Uterus (tissue), 4 donors: ENCODE data around the gene CHST13. TPM values are rescaled to one million over a fixed set of nuclear protein-coding genes. Genes with fewer than 3 reads are reported as not detected.
"Not testable (repeated sequence)": the region's sequence is repeated elsewhere in the genome, so short reads cannot be mapped to it uniquely, and the experiment has no call there.

Experiments
- DNase-seq, 2 donors: peaks; one replicate each; pipeline ENCODE4 v3.0.0-alpha.2; 2019 to 2020
- H3K27ac ChIP-seq, 2 donors: fragments of 200-600 bp; sonication (generic); 1 replicate in 1 of 2; 2 replicates in 1 of 2; pipeline ENCODE4 v1.5.1; 2016 to 2018
- H3K27me3 ChIP-seq, 2 donors: fragments of 200-600 bp; sonication (generic); one replicate each; pipeline ENCODE4 v1.5.1; 2018 to 2019; ENCODE audit warnings: control low read depth in 1 of 2
- H3K36me3 ChIP-seq, 2 donors: fragments of 200-600 bp; sonication (generic); one replicate each; pipeline ENCODE4 v1.5.1; 2019; ENCODE audit warnings: control low read depth in 1 of 2
- H3K4me1 ChIP-seq, 2 donors: fragments of 200-600 bp; sonication (generic); one replicate each; pipeline ENCODE4 v1.5.1; 2018 to 2019; ENCODE audit warnings: control low read depth in 1 of 2
- H3K4me3 ChIP-seq, 2 donors: fragments of 200-600 bp; sonication (generic); 1 replicate in 1 of 2; 2 replicates in 1 of 2; pipeline ENCODE4 v1.5.1; 2018 to 2019; ENCODE audit warnings: mild to moderate bottlenecking in 1 of 2
- H3K9me3 ChIP-seq, 2 donors: fragments of 200-600 bp; sonication (generic); one replicate each; pipeline ENCODE4 v1.5.1; 2019; ENCODE audit warnings: control low read depth in 1 of 2
- CTCF ChIP-seq, 4 experiments: fragments of 200-600 bp in 2 of 4; fragments of 450-650 bp in 2 of 4; sonication (generic) in 2 of 4; IDR thresholded peaks; one replicate each; pipeline ENCODE4 v1.5.1; 2016 to 2019; ENCODE audit warnings: antibody characterized with exemption in 4 of 4, mild to moderate bottlenecking in 2 of 4, moderate library complexity in 1 of 4
- POLR2A ChIP-seq, 2 donors: fragments of 450-650 bp; IDR thresholded peaks; one replicate each; pipeline ENCODE4 v1.6.1; 2016; ENCODE audit warnings: antibody characterized with exemption in 2 of 2, mild to moderate bottlenecking in 1 of 2, moderate library complexity in 1 of 2
- intact Hi-C: fragments of 100-400 bp; cut with DNase I; formaldehyde crosslinking; loops from one replicate; pipeline ENCODE4 v1.15.1; 2023; ENCODE audit warnings: low total_unique reads
- total RNA-seq, 4 donors: library from RNA; depleted of rRNA in 3 of 4; stranded (reverse); fragments of >200 nt in 3 of 4; gene quantifications; one replicate each; pipeline versions ENCODE4 v1.1.0 to v1.2.4, GENCODE V29; 2014 to 2023
- donor health status: DM: yes; HTN: yes; CAD: no.

Gene CHST13
- total RNA-seq, 4 donors from 2014 or later = 0.24 to 0.62 TPM; not detected in 2

DNA sequence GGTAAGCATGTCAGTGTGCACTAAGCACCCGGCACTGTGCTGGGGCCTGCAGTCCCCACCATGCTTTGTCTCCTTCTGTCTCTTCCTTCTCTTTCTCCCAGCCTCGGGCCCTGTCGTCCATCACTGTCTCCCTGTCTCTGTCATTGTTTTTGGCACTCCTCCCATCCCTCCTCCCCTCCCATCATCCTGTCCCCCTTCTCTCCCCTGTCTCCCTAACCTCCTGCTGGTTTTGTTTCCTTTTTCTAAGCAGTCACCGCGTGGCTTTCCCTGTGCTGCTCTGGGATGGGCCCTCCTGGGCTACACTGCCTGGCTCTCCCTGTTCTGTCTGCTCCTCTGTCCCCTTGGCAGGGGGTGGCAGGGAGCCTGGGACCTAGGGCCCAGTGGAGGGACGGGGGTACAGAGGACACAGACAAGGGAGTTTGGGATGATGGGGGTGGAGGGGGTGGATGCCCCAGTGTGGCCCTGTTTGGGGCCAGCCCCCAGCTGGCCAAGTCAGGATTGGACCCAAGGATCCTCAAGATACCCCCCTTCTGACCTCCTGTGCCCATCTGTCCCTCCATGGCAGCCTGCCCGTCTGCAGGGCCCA is 5.7 kb downstream of the CHST13 start:
- H3K36me3 ChIP-seq = no peaks in the 10 kb centered on the region
- peaks cover 0 to 2% of the 10 kb centered on the region in 2 donors for H3K27me3 ChIP-seq
- no peak overlapping the region for H3K4me3 ChIP-seq
- no peak overlapping the region for H3K27ac ChIP-seq
- TF ChIP-seq CTCF (IDR thresholded peaks at IDR 0.05) = no peak
- no peak for TF ChIP-seq POLR2A (IDR thresholded peaks at IDR 0.05)
- no peaks in the 10 kb centered on the region for H3K9me3 ChIP-seq
- H3K4me1 ChIP-seq = peaks cover 0 to under 1% of the 10 kb centered on the region in 2 donors
- DNase-seq = no peak
- intact Hi-C loops = no loop called here

GRCh38 chr3:126530171-126531050 is 6.5 kb downstream of the CHST13 start:
- Histone ChIP-seq H3K27ac (no peak overlapping the region), H3K36me3 (no peaks in the 10 kb centered on the region), H3K27me3 (no peaks in the 10 kb centered on the region), H3K4me1 (no peaks in the 10 kb centered on the region), H3K4me3 (no peak overlapping the region), H3K9me3 (no peaks in the 10 kb centered on the region)
- DNase-seq = no peak
- intact Hi-C loops = no loop called here
- TF ChIP-seq POLR2A (IDR thresholded peaks at IDR 0.05) (no peak), CTCF (IDR thresholded peaks at IDR 0.05) (no peak)

- no peaks in the 10 kb centered on the region for H3K4me1 ChIP-seq
- H3K27me3 ChIP-seq = no peaks in the 10 kb centered on the region
- H3K27ac ChIP-seq = no peak overlapping the region
- no peaks in the 10 kb centered on the region for H3K9me3 ChIP-seq
- no peaks in the 10 kb centered on the region for H3K36me3 ChIP-seq
- DNase-seq = no peak
- TF ChIP-seq POLR2A (IDR thresholded peaks at IDR 0.05) (no peak), CTCF (IDR thresholded peaks at IDR 0.05) (no peak)
- H3K4me3 ChIP-seq = no peak overlapping the region
- intact Hi-C loops = no loop called here
Measured at GRCh38 chr3:126531051-126531330, 7.0 kb downstream of the CHST13 start.

- Histone ChIP-seq H3K36me3 (no peaks in the 10 kb centered on the region), H3K27ac (no peak overlapping the region), H3K27me3 (no peaks in the 10 kb centered on the region), H3K4me3 (no peak overlapping the region), H3K9me3 (no peaks in the 10 kb centered on the region), H3K4me1 (no peaks in the 10 kb centered on the region)
- no peak for DNase-seq
- no peak for TF ChIP-seq POLR2A (IDR thresholded peaks at IDR 0.05)
- intact Hi-C loops = no loop called here
Measured at GRCh38 chr3:126533506-126533905, 9.6 kb downstream of the CHST13 start.

DNA sequence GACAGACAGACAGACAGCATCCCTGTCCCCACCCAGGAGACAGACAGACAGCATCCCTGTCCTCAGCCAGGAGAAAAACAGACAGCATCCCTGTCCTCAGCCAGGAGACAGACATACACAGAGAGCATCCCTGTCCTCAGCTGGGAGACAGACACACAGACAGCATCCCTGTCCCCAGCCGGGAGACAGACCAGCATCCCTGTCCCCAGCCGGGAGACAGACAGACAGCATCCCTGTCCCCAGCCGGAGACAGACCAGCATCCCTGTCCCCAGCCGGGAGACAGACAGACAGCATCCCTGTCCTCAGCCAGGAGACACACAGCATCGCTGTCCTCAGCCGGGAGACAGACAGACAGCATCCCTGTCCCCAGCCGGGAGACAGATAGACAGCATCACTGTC is 10.8 kb downstream of the CHST13 start:
- H3K36me3 ChIP-seq, DNase-seq, H3K4me3 ChIP-seq, H3K4me1 ChIP-seq, H3K27ac ChIP-seq, H3K9me3 ChIP-seq, intact Hi-C loops, H3K27me3 ChIP-seq: not testable (repeated sequence)

DNA sequence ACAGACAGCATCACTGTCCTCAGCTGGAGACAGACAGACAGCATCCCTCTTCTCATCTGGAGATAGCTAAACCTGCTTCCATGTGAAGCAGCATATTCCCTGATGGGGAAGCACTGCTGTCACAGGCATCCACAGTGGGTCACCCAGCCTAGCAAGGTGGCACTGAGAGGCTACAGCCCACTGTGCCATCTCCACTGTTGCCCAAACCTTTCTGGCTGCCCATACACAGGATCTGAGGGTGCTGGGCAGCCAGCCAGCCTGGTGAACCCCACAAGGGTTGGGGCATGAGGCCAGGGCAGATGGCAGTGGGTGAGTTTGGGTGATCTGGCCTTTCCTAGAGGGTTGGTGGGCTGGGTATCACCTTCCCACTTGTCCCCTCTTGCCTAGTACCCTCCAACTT is 11.7 kb downstream of the CHST13 start:
- intact Hi-C loops = no loop called here
- DNase-seq = no peak
- Histone ChIP-seq H3K4me3 (no peak overlapping the region), H3K9me3 (no peaks in the 10 kb centered on the region), H3K36me3 (no peaks in the 10 kb centered on the region), H3K27me3 (no peaks in the 10 kb centered on the region), H3K27ac (no peak overlapping the region), H3K4me1 (no peaks in the 10 kb centered on the region)
- TF ChIP-seq CTCF (IDR thresholded peaks at IDR 0.05) (no peak), POLR2A (IDR thresholded peaks at IDR 0.05) (no peak)
